Loucy (cell line): ENCODE results near the gene OVOL1.

ENCODE experiments used
- EZH2phosphoT487 ChIP-seq: fragments of 200-600 bp; IDR thresholded peaks from 2 replicates; pipeline ENCODE4 v1.6.1; 2018; ENCODE audit warnings: antibody characterized with exemption, mild to moderate bottlenecking, moderate library complexity, borderline replicate concordance
- TF ChIP-seq, protein P1 (sequence below): fragments of 200-600 bp; sonication (generic); conservative IDR thresholded peaks from 2 replicates; pipeline ENCODE4 v1.5.1; 2014; ENCODE audit warnings: mild to moderate bottlenecking, antibody characterized with exemption, low read length

DNA sequence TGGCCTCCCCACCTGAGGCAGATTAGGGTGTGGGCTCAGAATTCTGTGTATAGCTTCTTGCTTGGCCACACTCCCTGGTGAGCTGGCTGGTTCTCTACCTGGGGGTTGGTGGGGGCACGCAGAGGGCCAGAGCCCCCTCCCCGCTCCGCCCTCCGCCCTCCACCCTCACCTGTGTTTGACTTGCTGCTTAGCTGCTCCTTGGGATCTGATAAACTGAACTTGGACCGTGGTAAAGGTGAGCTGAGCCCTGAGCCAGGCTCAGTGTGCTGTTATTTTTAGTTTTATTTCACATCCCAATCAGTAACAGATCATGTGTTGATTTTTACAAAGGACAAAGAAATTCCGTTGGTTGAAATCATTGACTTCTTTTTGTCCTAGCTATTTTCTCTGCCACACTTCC lies 2.0 kb downstream of the OVOL1 start:
- TF ChIP-seq, protein P1, sequence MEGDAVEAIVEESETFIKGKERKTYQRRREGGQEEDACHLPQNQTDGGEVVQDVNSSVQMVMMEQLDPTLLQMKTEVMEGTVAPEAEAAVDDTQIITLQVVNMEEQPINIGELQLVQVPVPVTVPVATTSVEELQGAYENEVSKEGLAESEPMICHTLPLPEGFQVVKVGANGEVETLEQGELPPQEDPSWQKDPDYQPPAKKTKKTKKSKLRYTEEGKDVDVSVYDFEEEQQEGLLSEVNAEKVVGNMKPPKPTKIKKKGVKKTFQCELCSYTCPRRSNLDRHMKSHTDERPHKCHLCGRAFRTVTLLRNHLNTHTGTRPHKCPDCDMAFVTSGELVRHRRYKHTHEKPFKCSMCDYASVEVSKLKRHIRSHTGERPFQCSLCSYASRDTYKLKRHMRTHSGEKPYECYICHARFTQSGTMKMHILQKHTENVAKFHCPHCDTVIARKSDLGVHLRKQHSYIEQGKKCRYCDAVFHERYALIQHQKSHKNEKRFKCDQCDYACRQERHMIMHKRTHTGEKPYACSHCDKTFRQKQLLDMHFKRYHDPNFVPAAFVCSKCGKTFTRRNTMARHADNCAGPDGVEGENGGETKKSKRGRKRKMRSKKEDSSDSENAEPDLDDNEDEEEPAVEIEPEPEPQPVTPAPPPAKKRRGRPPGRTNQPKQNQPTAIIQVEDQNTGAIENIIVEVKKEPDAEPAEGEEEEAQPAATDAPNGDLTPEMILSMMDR: no peak
- no peak for TF ChIP-seq EZH2phosphoT487
